Neural progenitor cell (in vitro differentiated cells): Measurements from ENCODE around the gene TMEM121. TPM values are rescaled to one million over a fixed set of nuclear protein-coding genes. Genes with fewer than 3 reads are reported as not detected.

ENCODE experiments used
- DNase-seq: peaks from one replicate; pipeline ENCODE4 v3.0.0-alpha.2; 2016; ENCODE audit warnings: low spot score
- H2AFZ ChIP-seq: fragments of 200-600 bp; sonication (generic); replicated peaks from 2 replicates; pipeline ENCODE4 v1.6.1; 2016; ENCODE audit warnings: antibody characterized with exemption
- H3F3A ChIP-seq: fragments of 200-600 bp; sonication (generic); 2 replicates; pipeline ENCODE4 v1.6.1; 2016; ENCODE audit warnings: antibody characterized with exemption, low read depth
- H3K27ac ChIP-seq: fragments of 200-600 bp; sonication (generic); 2 replicates; pipeline ENCODE4 v1.5.1; 2016; ENCODE audit warnings: mild to moderate bottlenecking
- H3K27me3 ChIP-seq: fragments of 200-600 bp; sonication (generic); 2 replicates; pipeline ENCODE4 v1.6.1; 2016; ENCODE audit warnings: mild to moderate bottlenecking, moderate library complexity
- H3K36me3 ChIP-seq: fragments of 200-600 bp; sonication (generic); 2 replicates; pipeline ENCODE4 v1.5.1; 2016
- H3K4me1 ChIP-seq: fragments of 200-600 bp; sonication (generic); 2 replicates; pipeline ENCODE4 v1.6.1; 2016; ENCODE audit warnings: mixed run types
- H3K4me2 ChIP-seq: fragments of 200-600 bp; sonication (generic); 2 replicates; pipeline ENCODE4 v1.6.1; 2016
- H3K4me3 ChIP-seq: fragments of 200-600 bp; sonication (generic); 2 replicates; pipeline ENCODE4 v1.5.1; 2016
- H3K79me2 ChIP-seq: fragments of 200-600 bp; sonication (generic); 2 replicates; pipeline ENCODE4 v1.6.1; 2016; ENCODE audit warnings: low read depth
- H3K9ac ChIP-seq: fragments of 200-600 bp; sonication (generic); 2 replicates; pipeline ENCODE4 v1.6.1; 2016
- H3K9me3 ChIP-seq: fragments of 200-600 bp; sonication (generic); 2 replicates; pipeline ENCODE4 v1.5.1; 2016; ENCODE audit warnings: low read depth
- H4K20me1 ChIP-seq: fragments of 200-600 bp; sonication (generic); 2 replicates; pipeline ENCODE4 v1.6.1; 2016; ENCODE audit warnings: low read depth
- H3K27ac Mint-ChIP-seq: 3 replicates; pipeline ENCODE4 v1.8.0; 2021; ENCODE audit warnings: mixed read lengths
- H3K27me3 Mint-ChIP-seq: 2 replicates; pipeline ENCODE4 v1.8.0; 2022; ENCODE audit warnings: low read depth, mild to moderate bottlenecking, inconsistent platforms, moderate library complexity, mixed read lengths; ENCODE audit not compliant: insufficient read depth
- H3K36me3 Mint-ChIP-seq: 3 replicates; pipeline ENCODE4 v1.8.0; 2021; ENCODE audit warnings: mixed read lengths
- H3K4me1 Mint-ChIP-seq: 3 replicates; pipeline ENCODE4 v1.8.0; 2021; ENCODE audit warnings: mixed read lengths
- H3K4me3 Mint-ChIP-seq: 3 replicates; pipeline ENCODE4 v1.8.0; 2021; ENCODE audit warnings: mild to moderate bottlenecking, moderate library complexity, mixed read lengths
- H3K9me3 Mint-ChIP-seq: 3 replicates; pipeline ENCODE4 v1.8.0; 2020; ENCODE audit warnings: mixed read lengths
- CTCF ChIP-seq: fragments of 200-600 bp; sonication (generic); IDR thresholded peaks from 2 replicates; pipeline ENCODE4 v1.5.1; 2017; ENCODE audit warnings: antibody characterized with exemption, mild to moderate bottlenecking
- EZH2 ChIP-seq: fragments of 200-600 bp; sonication (generic); IDR thresholded peaks from 2 replicates; pipeline ENCODE4 v1.6.1; 2017; ENCODE audit warnings: antibody characterized with exemption, mild to moderate bottlenecking, moderate library complexity
- EZH2phosphoT487 ChIP-seq: fragments of 200-600 bp; sonication (generic); IDR thresholded peaks from 2 replicates; pipeline ENCODE4 v1.6.1; 2017; ENCODE audit warnings: antibody characterized with exemption
- total RNA-seq: library from RNA; depleted of rRNA; stranded (reverse); fragments of >200 nt; gene quantifications from 2 replicates; pipeline ENCODE4 v1.2.3, GENCODE V29; 2015; ENCODE audit warnings: low replicate concordance

TMEM121 gene
- total RNA-seq, 1 donor from 2014 or later: 0.90 TPM

DNA sequence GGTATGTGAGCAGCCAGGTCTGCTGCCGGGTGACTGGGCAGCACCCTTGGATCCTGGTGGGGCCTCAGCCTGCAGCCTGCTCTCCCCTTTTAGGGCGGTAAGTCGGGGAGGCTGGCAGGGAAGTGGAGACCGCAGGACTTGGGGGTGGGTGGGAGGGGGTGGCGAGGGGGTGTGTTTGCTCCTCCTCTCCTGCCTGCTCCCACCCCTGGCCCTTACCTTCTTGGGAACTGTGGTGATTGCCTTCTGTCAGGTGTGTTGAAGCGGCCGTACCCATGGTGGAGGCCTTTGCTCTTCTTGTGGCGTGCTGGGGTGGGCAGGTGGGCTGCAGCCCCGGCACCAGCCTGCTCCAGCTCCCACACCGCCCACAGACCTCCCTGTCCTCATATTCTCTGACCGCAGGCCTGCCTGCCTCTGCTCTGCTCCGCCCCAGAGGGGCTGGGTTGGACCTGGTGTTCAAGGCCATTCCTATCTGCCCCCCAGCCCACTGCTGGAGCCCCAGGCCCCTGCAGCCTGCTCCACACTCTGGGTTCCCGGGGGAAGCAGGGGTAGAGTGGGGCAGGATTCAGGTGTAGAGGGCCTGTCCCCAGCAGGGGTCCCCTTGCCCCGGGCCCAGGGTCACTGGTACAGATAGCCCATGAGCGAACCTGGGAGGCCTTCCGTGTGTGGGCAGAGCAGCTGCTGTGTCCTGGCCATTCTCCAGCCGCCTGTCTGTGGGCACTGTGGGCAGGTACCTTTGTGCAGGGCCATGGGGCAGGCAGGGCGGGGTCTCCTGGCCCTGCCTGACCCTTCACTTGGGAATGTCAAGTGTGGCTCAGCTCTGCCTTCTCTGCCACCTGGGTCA is 30.2 kb upstream of the TMEM121 start:
- H3K36me3 ChIP-seq: no peaks in the 10 kb centered on the region
- Mint-ChIP-seq H3K9me3 (no peaks in the 10 kb centered on the region), H3K27ac (no peak overlapping the region), H3K36me3 (no peaks in the 10 kb centered on the region), H3K4me1 (peaks cover 8% of the 10 kb centered on the region), H3K4me3 (no peak overlapping the region), H3K27me3 (peaks cover 4% of the 10 kb centered on the region)
- H4K20me1 ChIP-seq: no peaks in the 10 kb centered on the region
- no peak overlapping the region for H3K27ac ChIP-seq
- H3F3A ChIP-seq: peaks cover 13% of the 10 kb centered on the region
- no peak overlapping the region for H3K4me3 ChIP-seq
- no peak overlapping the region for H3K9ac ChIP-seq
- no peak overlapping the region for H3K4me2 ChIP-seq
- H3K27me3 ChIP-seq: no peaks in the 10 kb centered on the region
- no peaks in the 10 kb centered on the region for H3K9me3 ChIP-seq
- H2AFZ ChIP-seq: no peak overlapping the region
- no peak for TF ChIP-seq CTCF
- no peak for TF ChIP-seq EZH2phosphoT487
- no peak for TF ChIP-seq EZH2
- H3K4me1 ChIP-seq: no peaks in the 10 kb centered on the region
- no peak for DNase-seq
- no peaks in the 10 kb centered on the region for H3K79me2 ChIP-seq

- no peaks in the 10 kb centered on the region for H3K36me3 Mint-ChIP-seq
- Histone ChIP-seq H3K27me3 (no peaks in the 10 kb centered on the region), H3K9me3 (no peaks in the 10 kb centered on the region), H3K27ac (no peak overlapping the region), H3K4me2 (no peak overlapping the region), H3F3A (peaks cover 5% of the 10 kb centered on the region), H3K36me3 (no peaks in the 10 kb centered on the region), H3K79me2 (no peaks in the 10 kb centered on the region), H3K4me3 (no peak overlapping the region), H3K9ac (no peak overlapping the region), H3K4me1 (no peaks in the 10 kb centered on the region), H4K20me1 (no peaks in the 10 kb centered on the region), H2AFZ (no peak overlapping the region)
- no peak overlapping the region for H3K27ac Mint-ChIP-seq
- TF ChIP-seq EZH2 (no peak), EZH2phosphoT487 (no peak), CTCF (no peak)
- peaks cover 4% of the 10 kb centered on the region for H3K27me3 Mint-ChIP-seq
- H3K4me3 Mint-ChIP-seq: no peak overlapping the region
- H3K9me3 Mint-ChIP-seq: no peaks in the 10 kb centered on the region
- DNase-seq: no peak
- H3K4me1 Mint-ChIP-seq: peaks cover 8% of the 10 kb centered on the region
These were observed 29.4 kb upstream of the TMEM121 start for GRCh38 chr14:105496831-105497591.

DNA sequence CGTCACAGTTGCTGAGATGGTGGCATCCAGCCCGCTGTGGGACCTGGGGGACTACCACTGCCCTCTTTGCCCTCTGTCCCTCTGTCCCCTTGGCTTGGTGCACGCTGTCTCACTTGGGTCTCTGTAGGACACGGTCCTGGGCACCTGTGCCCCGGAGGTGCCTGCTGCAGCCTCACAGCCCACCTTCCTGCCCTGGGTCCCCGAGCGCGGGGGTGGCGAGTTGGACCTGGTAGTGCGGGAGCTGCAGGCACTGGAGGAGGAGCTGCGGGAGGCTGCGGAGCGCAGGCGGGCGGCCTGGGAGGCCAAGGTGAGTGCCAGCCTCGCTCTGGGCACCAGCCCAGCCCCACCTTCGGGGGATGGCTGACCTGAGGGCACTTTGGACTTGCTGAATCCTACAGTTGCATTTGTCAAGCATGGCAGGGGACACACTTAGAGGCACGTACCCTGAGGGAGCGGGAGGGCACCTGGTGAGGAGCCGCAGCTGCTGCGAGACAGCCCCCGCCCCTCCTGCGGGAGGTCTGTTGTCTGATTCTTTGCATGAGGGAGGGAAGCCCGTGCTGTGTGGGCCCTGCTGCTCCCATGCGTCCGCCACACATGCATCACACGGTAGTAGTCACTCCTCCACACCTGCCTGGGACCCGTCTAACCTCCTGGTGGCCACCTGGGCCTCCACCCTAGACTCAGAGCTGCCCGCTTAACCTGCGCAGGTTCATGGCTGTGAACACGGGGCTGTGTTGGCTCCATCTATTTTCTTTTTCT is 28.5 kb upstream of the TMEM121 start:
- H3K36me3 ChIP-seq: no peaks in the 10 kb centered on the region
- H3K79me2 ChIP-seq: no peaks in the 10 kb centered on the region
- H3K4me2 ChIP-seq: no peak overlapping the region
- no peak overlapping the region for H3K4me3 ChIP-seq
- Mint-ChIP-seq H3K4me1 (peaks cover 8% of the 10 kb centered on the region), H3K9me3 (no peaks in the 10 kb centered on the region), H3K27me3 (peaks cover 7% of the 10 kb centered on the region), H3K4me3 (no peak overlapping the region), H3K36me3 (no peaks in the 10 kb centered on the region), H3K27ac (no peak overlapping the region)
- no peaks in the 10 kb centered on the region for H3K27me3 ChIP-seq
- no peaks in the 10 kb centered on the region for H3K9me3 ChIP-seq
- no peak for TF ChIP-seq EZH2
- TF ChIP-seq EZH2phosphoT487: no peak
- no peak for TF ChIP-seq CTCF
- H3K9ac ChIP-seq: no peak overlapping the region
- H3F3A ChIP-seq: peaks cover 5% of the 10 kb centered on the region
- H3K27ac ChIP-seq: no peak overlapping the region
- no peaks in the 10 kb centered on the region for H3K4me1 ChIP-seq
- no peaks in the 10 kb centered on the region for H4K20me1 ChIP-seq
- H2AFZ ChIP-seq: no peak overlapping the region
- DNase-seq: no peak
